ENCODE measurements around the gene ZNF408. TPM values are rescaled to one million over a fixed set of nuclear protein-coding genes. Genes with fewer than 3 reads are reported as not detected.

Gene ZNF408
- 23.0 and 26.8 TPM in 2 replicates for total RNA-seq

- peaks cover 4% of the 10 kb centered on the region for H3K36me3 ChIP-seq (ENCODE audit: control insufficient read depth, insufficient read depth, low read length)
- no peaks in the 10 kb centered on the region for H3K27me3 ChIP-seq (ENCODE audit: control insufficient read depth, insufficient read depth, low read length)
- TF ChIP-seq CTCF (IDR thresholded peaks at IDR 0.05; ENCODE audit: insufficient read depth, low read length, poor library complexity, severe bottlenecking): no peak
- DNase-seq (ENCODE audit: low read depth): peak; percentile 94
- H3K4me3 ChIP-seq (ENCODE audit: low read depth, low read length): peak within 1 kb of the TSS; percentile 69
Observed at GRCh38 chr11:46700241-46701077, at the start of gene ZNF408, which contains the start of gene ARHGAP1. TSS of gene ZNF408 (plus strand) at chr11:46701031. CDS start at chr11:46701048, 17 bp downstream. TSS of gene ARHGAP1 (minus strand) at chr11:46700619. CDS start at chr11:46696107, 4,512 bp downstream.

GRCh38 chr11:46655631-46656030, 45.2 kb upstream of the ZNF408 start:
- no peak overlapping the region for H3K4me3 ChIP-seq (ENCODE audit: low read depth, low read length)
- peaks cover 4% of the 10 kb centered on the region for H3K36me3 ChIP-seq (ENCODE audit: control insufficient read depth, insufficient read depth, low read length)
- no peaks in the 10 kb centered on the region for H3K27me3 ChIP-seq (ENCODE audit: control insufficient read depth, insufficient read depth, low read length)
- no peak for TF ChIP-seq CTCF (IDR thresholded peaks at IDR 0.05; ENCODE audit: insufficient read depth, low read length, poor library complexity, severe bottlenecking)
- DNase-seq (ENCODE audit: low read depth): no peak

GRCh38 chr11:46657186-46657585, 43.6 kb upstream of the ZNF408 start:
- H3K4me3 ChIP-seq (ENCODE audit: low read depth, low read length): no peak overlapping the region
- H3K36me3 ChIP-seq (ENCODE audit: control insufficient read depth, insufficient read depth, low read length): peaks cover 2% of the 10 kb centered on the region
- no peak for TF ChIP-seq CTCF (IDR thresholded peaks at IDR 0.05; ENCODE audit: insufficient read depth, low read length, poor library complexity, severe bottlenecking)
- H3K27me3 ChIP-seq (ENCODE audit: control insufficient read depth, insufficient read depth, low read length): no peaks in the 10 kb centered on the region
- DNase-seq (ENCODE audit: low read depth): no peak

- H3K4me3 ChIP-seq (ENCODE audit: low read depth, low read length): no peak overlapping the region
- no peak for TF ChIP-seq CTCF (IDR thresholded peaks at IDR 0.05; ENCODE audit: insufficient read depth, low read length, poor library complexity, severe bottlenecking)
- no peaks in the 10 kb centered on the region for H3K27me3 ChIP-seq (ENCODE audit: control insufficient read depth, insufficient read depth, low read length)
- peaks cover 2% of the 10 kb centered on the region for H3K36me3 ChIP-seq (ENCODE audit: control insufficient read depth, insufficient read depth, low read length)
- DNase-seq (ENCODE audit: low read depth): no peak
Observed at GRCh38 chr11:46658259-46658658, 42.6 kb upstream of the ZNF408 start.

GRCh38 chr11:46659908-46660307, 40.9 kb upstream of the ZNF408 start:
- no peak for TF ChIP-seq CTCF (IDR thresholded peaks at IDR 0.05; ENCODE audit: insufficient read depth, low read length, poor library complexity, severe bottlenecking)
- H3K36me3 ChIP-seq (ENCODE audit: control insufficient read depth, insufficient read depth, low read length): peaks cover 2% of the 10 kb centered on the region
- H3K4me3 ChIP-seq (ENCODE audit: low read depth, low read length): no peak overlapping the region
- no peaks in the 10 kb centered on the region for H3K27me3 ChIP-seq (ENCODE audit: control insufficient read depth, insufficient read depth, low read length)
- DNase-seq (ENCODE audit: low read depth): no peak
